ENCODE results near the gene CD99L2. TPM values are rescaled to one million over a fixed set of nuclear protein-coding genes. Genes with fewer than 3 reads are reported as not detected.
"Not testable (repeated sequence)": the region's sequence is repeated elsewhere in the genome, so short reads cannot be mapped to it uniquely, and the experiment has no call there.

Gene CD99L2
- polyA plus RNA-seq, 3 donors, result 16.7 to 46.0 (median 44.1) TPM

DNA sequence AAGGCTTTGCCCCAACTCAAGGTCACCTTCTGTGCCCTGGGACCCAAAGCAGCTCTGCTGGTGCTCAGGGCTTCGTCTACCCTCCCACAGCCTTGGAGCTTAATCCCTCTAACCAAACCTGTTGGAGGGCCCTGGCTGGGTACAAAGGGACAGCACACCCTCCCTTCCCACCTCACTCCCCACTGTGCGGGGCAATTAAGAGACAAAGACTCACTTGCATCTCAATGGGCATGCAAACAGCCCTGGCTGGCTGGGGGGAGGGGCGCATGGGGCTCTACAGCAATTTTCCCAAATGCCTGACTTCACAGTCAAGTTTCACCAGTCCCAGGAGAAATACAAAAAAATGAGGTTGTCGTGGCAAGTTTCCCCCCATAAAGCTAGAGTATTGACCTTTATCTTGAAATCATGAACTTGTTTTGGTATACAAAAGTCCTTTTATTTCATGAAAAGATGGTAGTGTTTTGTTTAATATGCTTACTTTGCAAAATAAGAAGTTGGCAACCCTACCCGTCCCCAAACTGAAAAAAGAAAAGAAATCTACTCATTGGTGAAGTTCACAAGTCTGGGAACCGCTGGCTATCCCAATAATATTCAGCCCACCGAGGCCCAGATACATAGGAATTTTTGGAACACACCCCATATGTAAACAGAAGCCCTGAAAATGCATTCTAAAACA, 4.1 kb upstream of the CD99L2 start:
- WGBS, 3 donors, result 47 to 68% (median 50%) methylated on average over 7 of the region's 7 CpGs
- H3K27ac ChIP-seq (ENCODE audit: low read depth, low read length), result no peak overlapping the region

DNA sequence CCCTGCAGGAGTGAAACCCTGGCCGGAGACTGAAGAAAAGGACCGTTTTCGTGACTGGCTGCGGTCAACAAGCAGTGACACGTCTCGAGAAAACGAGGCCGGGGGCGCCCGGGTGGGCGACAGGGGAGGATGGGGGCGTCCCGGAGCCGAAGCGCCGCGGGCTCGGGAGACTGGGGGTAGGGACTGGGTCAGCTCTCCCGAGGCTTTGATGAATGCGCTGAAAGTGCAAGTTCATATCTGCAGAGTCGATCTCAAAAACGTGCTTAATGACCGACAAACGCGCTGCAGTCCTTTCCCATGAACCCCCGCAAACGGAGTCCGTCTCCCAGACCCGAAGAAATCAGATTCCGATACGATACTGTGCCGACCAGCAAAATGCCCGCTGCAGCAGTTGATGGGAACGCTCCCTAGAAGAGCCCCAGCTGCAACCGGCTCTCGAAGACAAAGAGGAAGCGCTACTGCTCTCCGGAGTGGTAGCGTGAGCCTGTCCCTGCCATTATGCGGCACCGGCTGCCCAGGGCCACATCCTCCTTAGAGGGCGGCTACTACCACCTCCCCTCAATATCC, 806 bp upstream of the CD99L2 start:
- no peak overlapping the region for H3K27ac ChIP-seq (ENCODE audit: low read depth, low read length)
- 0 to 28% (median 1%) methylated on average over 35 to 42 of the region's 42 CpGs for WGBS, 3 donors

DNA sequence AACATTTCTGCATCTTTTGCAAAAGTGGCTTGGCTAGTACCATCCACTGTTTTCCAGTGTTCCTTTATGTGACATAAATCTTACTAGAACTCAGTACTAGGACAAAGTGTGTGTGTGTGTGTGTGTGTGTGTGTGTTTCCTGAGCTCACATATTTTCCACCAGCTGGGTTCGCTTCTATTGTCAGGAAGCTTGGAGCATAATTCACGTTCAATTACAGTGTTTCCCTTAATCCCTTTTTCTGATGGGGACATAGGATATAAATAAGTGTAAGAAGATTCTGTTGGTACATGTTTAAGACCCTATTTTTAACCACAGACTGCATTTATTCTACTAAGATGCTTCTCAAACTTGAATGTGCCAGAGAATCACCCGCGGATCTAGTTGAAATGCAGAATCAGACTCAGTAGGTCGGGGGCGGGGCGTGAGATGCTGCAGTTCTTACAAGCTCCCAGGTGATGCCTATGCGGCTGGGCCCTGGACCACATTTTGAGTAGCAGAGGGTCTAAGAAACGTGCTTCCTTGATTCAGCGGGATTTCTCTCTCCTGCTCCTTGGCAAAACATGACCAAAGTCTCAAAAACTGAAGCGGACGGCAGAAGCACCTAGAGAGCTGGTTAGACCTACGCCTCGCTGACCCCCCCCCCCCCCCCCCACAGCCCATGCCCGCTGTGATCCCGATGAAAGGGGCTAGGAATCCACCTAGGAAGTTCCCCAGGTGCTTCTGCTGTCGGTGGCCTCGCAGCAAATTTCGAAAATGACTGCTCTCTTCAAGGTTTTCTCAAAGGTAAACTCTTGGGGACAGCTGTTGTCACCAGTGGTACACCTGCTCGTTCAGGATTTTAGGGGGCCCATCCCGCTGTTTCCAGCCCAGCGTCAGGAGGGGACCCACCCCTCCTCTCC, 797 bp downstream of the CD99L2 start:
- WGBS, 3 donors, result 3 to 21% (median 5%) methylated on average over 15 to 22 of the region's 22 CpGs
- H3K27ac ChIP-seq (ENCODE audit: low read depth, low read length), result no peak overlapping the region

DNA sequence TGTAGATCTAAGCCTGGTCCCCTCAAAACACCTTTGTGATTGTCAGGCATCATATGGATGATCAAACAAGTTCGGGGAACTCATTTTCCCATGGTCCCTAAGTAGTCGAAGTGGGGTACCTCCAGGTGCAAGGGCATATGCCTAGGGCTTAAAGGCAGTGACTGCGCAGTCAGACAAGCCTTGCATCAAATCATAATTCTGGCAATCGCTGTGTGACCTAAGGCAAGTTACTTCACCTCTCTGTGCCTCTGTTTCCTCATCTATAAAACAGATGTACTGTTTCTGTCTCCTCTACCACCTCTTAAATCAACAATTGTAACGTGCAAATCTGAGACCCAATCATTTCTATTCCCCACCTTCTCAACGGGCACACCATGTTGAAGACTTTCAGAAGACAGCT, 1.8 kb downstream of the CD99L2 start:
- no peak overlapping the region for H3K27ac ChIP-seq (ENCODE audit: low read depth, low read length)
- WGBS, 3 donors, result 80 to 98% (median 95%) methylated on average over 6 of the region's 6 CpGs

DNA sequence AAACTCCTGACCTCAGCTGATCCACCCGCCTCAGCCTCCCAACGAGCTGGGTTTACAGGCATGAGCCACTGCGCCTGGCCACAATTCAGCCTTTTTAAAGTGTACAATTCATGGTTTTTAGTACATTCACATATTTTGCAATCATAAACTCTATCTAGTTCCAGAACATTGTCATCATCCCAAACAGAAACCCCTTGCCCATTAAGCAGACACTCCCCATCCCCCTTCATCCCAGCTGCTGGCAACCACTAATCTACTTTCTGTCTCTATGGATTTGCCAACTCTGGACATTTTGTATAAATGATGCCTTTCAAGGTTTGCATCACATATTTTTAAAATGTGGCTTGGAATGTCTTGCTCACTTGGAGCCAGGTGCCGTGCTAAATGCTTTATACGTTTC, 4.5 kb downstream of the CD99L2 start:
- no peak overlapping the region for H3K27ac ChIP-seq (ENCODE audit: low read depth, low read length)
- WGBS, 3 donors, result 76 to 94% (median 87%) methylated on average over 5 of the region's 5 CpGs

DNA sequence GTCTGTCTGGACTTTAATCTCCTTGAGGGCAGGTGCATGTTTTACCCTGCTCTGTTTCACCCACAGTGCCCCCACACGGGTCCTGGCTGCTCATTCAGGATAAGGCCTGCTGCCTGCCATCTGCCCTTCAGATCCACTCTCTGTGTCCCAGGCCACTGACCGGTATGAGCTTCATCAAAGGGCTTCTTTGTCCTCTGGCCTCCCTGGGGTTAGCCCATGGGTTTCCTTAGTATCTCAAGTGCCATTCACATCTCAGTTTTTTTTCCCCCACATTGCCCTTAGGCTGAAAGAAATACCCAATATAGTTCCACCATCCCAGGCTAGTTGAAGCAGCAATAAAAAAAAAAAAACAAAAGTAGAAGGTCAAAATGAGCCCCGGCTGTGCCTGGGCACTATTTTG, 9.3 kb downstream of the CD99L2 start:
- WGBS, 3 donors, result 66 to 96% (median 88%) methylated on average over 3 of the region's 3 CpGs

DNA sequence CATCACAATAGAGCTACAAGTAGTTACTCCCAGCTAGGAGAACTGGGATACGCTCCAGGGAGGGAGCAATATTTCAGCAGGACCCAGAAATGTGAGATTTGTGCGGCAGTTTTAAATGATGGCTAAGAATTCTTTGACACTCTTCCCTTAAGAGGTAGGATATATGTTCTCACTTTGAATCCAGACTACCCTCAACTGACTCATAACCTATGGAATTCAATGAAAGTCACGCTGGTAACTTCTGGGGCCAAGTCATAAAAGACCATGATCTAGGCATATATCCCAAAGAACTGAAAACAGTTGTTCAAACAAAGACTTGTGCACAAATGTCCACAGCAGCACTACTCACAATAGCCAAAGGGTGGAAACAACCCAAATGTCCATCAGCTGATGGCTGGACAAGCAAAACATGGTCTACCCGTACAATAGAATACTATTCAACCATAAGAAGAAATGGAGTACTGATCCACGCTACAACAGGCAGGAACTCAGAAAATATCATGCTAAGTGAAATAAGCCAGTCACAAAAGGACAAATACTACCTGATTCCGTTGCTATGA, 10.5 kb downstream of the CD99L2 start:
- 86 to 98% (median 97%) methylated on average over 6 of the region's 6 CpGs for WGBS, 3 donors
- no peak overlapping the region for H3K27ac ChIP-seq (ENCODE audit: low read depth, low read length)

More for the DNA sequence above, 9.3 kb downstream of the CD99L2 start:
- no peak overlapping the region for H3K27ac ChIP-seq (ENCODE audit: low read depth, low read length)

DNA sequence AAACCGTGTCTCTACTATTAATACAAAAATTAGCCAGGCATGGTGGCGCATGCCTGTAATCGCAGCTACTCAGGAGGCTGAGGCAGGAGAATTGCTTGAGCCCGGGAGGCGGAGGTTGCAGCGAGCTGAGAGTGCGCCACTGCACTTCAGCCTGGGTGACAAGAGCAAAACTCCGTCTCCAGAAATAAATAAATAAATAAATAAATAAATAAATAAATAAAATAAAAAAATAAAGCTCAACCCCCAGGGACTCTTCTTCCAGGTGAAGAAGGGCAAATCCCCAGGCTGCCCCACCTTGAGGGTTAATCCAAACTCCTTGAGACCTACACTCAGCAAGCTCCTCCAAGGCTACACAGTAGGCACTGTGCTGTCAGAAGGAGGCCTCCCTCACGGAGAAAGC, 11.2 kb downstream of the CD99L2 start:
- H3K27ac ChIP-seq (ENCODE audit: low read depth, low read length), result not testable (repeated sequence)
- 82 to 97% (median 96%) methylated on average over 9 of the region's 9 CpGs for WGBS, 3 donors

DNA sequence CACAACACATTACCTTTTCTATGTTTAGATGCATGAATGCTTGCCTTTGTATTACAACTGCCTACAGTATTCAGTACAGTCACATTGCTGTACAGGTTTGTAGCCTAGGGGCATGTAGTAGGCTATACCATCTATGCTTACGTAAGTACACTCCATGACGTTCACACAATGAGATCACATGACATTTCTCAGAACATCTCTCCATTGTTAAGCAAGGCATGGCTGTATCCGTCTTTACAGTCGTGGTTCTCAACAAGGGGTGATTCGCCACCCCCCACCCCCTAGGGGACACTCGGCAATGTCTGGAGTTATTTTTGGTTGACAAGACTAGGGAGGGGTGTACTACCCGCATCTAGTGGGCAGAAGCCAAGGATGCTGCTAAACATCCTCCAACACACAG, 12.1 kb downstream of the CD99L2 start:
- WGBS, 3 donors, result 83 to 97% (median 89%) methylated on average over 7 of the region's 7 CpGs
- no peak overlapping the region for H3K27ac ChIP-seq (ENCODE audit: low read depth, low read length)

DNA sequence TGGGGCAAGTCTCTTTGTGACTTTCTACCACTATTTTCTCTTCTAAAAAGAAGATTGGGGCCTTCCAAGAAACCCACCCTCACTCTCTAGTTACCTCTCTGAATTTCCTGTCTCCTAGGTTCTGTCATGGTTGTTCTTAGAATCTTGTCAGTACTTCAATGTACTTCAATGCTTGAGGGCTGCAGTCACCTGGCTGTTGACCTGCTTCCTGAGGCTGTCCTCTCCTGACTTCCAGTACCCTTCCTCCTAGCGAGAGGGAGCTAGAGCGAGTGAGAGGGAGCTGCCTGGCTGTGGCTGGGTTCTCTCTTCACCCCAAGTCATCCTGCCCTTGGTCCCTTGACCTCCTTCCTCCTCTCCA, 17.7 kb downstream of the CD99L2 start:
- WGBS, 3 donors, result 78 to 100% (median 89%) methylated on average over 2 of the region's 2 CpGs
- no peak overlapping the region for H3K27ac ChIP-seq (ENCODE audit: low read depth, low read length)

DNA sequence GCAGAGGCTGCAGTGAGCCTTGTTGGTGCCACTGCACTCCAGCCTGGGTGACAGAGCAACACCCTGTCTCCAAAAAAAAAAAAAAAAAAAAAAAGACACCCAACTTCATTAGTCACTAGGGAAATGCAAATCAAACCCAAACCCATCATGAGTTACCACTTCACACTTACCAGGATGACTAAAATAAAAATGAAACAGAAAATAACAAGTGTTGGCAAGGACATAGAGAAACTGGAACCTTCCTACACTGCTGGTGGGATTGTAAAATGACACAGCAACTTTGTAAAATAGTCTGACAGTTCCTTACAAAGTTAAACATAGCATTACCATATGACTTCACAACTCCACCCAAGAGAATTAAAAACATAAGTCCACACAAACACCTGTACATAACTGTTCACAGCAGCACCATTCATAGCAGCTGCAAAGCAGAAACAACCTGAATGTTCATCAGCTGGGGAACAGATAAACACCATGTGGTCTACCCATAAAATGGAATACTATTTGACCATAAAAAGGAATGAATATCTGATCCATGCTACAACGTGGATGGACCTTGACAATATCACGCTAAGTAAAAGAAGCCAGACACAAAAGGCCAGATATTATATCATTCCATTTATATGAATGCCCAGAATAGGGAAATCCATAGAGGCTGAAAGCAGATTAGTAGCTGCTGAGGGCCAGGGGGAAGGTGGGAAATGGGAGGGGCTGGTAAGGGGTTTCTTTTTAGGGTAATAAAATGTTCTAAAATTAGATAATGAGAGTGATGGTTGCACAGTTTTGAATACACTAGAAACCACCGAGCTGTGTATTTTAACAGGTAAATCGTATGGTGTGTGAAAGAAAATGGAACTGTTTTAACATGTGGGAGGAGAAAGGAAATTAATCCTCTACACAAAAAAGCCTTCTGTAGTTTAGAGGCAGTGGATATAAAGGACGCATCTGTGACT, 18.3 kb downstream of the CD99L2 start:
- H3K27ac ChIP-seq (ENCODE audit: low read depth, low read length), result no peak overlapping the region
- WGBS, 3 donors, result 77 to 90% (median 87%) methylated on average over 4 to 5 of the region's 5 CpGs

DNA sequence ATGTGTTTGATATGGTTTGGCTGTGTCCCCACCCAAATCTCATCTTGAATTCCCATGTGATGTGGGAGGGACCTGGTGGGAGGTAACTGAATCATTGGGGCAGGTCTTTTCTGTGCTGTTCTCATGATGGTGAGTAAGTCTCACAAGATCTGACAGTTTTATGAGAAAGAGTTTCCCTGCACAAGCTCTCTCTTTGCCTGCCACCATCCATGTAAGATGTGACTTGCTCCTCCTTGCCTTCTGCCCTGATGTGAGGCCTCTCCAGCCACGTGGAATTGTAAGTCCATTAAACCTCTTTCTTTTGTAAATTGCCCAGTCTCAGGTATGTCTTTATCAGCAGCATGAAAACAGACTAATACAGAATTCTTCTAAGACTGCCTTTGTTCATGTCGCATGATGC, 22.8 kb downstream of the CD99L2 start:
- 75 to 100% (median 96%) methylated on average over 2 of the region's 2 CpGs for WGBS, 3 donors
- not testable (repeated sequence) for H3K27ac ChIP-seq (ENCODE audit: low read depth, low read length)

DNA sequence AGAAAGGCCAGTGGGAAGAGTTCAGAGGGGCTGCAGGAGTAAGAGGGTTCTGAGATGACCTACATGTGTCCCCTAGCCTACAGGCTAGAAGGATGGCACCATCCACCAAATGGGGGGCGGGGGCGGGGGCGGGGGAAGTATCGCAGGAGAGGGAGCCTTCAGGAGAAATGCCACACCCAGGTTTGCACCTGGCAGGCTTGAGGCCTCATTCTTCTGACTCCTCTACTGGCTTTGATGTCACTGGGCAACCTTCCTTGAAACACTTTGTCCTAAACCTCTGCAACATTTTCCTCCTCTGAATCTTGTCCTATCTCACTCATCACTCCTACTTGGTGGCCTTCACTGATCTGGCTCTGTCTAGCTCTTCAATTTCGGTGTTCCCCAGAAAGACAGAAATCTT, 24.0 kb downstream of the CD99L2 start:
- no peak overlapping the region for H3K27ac ChIP-seq (ENCODE audit: low read depth, low read length)
- 74 to 100% (median 100%) methylated on average over 1 to 5 of the region's 5 CpGs for WGBS, 3 donors

DNA sequence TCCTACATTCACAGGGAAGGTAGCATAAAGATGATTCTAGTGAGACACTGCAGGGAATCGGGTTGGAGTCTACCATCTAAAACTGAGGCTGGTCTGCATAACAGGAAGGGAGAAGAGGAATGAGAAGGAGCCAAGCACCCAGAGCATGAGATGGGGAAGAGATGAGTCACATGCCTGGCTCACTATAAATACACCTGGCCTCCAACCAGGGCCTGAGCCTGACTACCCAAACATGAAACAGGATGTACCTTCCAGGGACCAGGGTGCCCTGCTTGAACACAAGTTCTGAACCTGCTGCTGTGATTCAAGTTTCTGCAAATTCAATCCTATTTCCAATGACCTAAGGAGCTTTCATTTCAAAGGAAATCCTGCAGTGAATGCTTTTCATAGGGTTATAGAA, 24.9 kb downstream of the CD99L2 start:
- H3K27ac ChIP-seq (ENCODE audit: low read depth, low read length), result no peak overlapping the region

DNA sequence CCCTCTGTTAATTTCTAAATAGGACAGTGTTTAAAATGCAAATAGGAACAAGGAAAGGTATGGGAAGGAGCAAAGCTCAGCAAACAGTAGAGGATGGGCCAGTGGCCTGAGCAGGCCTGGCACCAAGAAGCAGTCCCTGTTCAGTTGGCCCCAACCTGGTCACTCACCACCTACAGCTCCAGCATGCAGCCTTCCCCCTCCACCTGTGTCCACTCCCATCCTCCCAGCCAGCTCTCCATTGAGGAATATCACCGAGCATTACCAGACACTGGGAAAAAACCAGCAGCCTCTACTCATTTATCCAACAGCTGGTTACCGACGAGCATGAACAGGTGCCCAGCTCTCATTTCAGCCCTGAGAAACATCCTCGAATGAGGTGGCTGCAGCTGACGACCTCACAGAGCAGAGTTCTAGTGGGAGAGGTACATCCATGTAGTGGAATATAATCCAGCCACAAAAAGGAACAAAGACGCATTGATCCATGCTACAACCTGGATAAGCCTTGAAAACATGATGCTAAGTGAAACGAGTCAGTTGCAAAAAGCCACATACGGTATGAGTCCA, 25.6 kb downstream of the CD99L2 start:
- no peak overlapping the region for H3K27ac ChIP-seq (ENCODE audit: low read depth, low read length)
- WGBS, 3 donors, result 54 to 92% (median 82%) methylated on average over 8 of the region's 8 CpGs

More for the DNA sequence above, 24.9 kb downstream of the CD99L2 start:
- 79 to 100% (median 97%) methylated on average over 1 of the region's 1 CpG for WGBS, 3 donors

DNA sequence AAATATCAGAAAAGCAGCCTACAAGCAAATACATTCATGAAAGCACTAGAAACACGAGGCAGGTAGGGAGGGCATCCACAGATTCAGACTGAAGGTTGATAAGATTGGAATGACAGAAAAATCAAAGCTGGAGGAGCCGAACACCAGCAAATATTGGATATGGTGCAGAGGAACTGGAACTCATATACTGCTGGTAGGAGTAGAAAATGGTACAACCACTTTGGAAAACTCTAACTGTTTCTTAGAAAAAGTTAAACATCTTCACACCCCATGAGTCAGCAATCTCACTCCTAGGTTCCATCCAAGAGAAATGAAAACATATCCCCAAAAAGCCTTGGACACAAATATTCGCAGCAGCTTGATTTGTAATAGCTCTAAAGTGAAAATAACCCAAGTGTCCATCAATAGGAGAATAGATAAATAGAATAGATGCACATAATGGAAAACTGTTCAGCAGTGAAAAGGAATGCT, 27.1 kb downstream of the CD99L2 start:
- no peak overlapping the region for H3K27ac ChIP-seq (ENCODE audit: low read depth, low read length)
- 53 to 70% (median 58%) methylated on average over 3 of the region's 3 CpGs for whole genome bisulfite sequencing, 3 donors

DNA sequence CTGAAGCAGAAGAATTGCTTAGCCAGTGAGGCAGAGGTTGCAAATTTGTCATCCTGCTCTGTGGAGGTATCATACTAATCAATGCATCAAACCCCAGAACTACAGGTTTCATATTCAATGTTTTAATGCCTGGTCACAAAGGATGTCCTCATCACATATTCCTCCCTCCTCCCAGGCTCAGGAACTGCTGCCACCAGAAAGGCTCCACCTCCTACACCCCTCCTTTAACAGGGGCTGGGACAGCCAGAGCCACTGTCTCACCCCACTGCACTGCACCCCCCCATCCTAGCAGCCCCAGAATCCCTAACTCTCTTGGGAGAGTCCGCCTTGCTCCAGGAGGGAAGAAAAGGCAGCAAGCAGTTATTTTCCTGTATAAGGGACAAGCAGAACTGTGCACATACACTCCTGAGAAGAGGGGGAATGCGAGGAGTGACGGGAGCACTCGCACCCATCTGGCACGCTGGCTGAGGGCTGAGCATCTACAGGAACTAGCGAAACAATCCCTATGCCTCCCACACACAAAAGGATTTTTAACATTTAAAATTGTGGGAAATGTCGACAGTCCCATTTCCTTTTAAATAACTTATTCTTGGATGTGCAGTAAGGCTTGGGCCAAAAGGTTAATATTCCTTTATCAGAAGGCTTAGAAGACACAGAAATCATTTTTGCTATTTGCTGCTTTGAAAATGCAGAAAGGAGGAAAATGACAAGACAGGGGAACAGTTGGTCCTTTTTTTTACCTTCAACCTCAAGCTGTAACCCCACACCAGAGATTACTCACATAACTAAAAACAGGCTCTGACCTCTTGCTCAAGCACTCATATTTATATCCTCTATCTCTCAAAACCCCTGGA, 27.8 kb downstream of the CD99L2 start:
- WGBS, 3 donors, result 48 to 76% (median 55%) methylated on average over 7 of the region's 7 CpGs
- H3K27ac ChIP-seq (ENCODE audit: low read depth, low read length), result no peak overlapping the region

Measured in adipose tissue (tissue), 3 donors.